ENCODE data around the gene COMTD1. TPM values are rescaled to one million over a fixed set of nuclear protein-coding genes. Genes with fewer than 3 reads are reported as not detected.

COMTD1 gene
- total RNA-seq, 6 experiments from 2014 or later, result 14.3 to 88.7 (median 22.1) TPM

DNA sequence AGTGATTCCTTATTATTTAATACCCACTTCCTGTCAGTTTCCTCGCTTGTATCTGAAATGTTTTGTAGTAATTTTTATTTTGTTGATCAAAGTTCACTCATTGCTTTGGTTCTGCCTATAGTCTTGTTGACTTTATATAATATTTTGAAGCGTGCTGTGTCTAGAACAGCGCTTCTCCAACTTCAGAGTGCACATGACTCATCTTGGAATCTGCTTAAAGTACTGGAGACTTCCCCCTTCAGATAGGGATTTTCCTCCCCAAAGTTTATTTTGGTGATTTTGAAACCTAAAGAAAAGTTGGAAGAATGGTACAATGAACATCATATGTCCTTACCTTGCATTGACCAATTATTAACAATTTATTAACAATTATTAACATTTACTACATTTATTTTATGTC is 5.8 kb downstream of the COMTD1 start:
- intact Hi-C loops (cut with DNase I), result loop anchor here (5.0 to 10.0 kb wide), 3 partner anchors 45 to 125 kb away; partner anchors contain the start of gene SAMD8 (in 1 of the 2)
- Histone ChIP-seq H3K4me3 (no peak overlapping the region), H3K9me3 (no peaks in the 10 kb centered on the region), H3K27ac (no peak overlapping the region), H3K4me1 (no peaks in the 10 kb centered on the region), H3K27me3 (no peaks in the 10 kb centered on the region), H3K36me3 (peaks cover 2 to 35% (median 15%) of the 10 kb centered on the region in 4 donors)
- TF ChIP-seq POLR2A (IDR thresholded peaks at IDR 0.05), result no peak
- TF ChIP-seq, protein P1, sequence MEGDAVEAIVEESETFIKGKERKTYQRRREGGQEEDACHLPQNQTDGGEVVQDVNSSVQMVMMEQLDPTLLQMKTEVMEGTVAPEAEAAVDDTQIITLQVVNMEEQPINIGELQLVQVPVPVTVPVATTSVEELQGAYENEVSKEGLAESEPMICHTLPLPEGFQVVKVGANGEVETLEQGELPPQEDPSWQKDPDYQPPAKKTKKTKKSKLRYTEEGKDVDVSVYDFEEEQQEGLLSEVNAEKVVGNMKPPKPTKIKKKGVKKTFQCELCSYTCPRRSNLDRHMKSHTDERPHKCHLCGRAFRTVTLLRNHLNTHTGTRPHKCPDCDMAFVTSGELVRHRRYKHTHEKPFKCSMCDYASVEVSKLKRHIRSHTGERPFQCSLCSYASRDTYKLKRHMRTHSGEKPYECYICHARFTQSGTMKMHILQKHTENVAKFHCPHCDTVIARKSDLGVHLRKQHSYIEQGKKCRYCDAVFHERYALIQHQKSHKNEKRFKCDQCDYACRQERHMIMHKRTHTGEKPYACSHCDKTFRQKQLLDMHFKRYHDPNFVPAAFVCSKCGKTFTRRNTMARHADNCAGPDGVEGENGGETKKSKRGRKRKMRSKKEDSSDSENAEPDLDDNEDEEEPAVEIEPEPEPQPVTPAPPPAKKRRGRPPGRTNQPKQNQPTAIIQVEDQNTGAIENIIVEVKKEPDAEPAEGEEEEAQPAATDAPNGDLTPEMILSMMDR (IDR thresholded peaks at IDR 0.05), result no peak
- ATAC-seq (no peak), DNase-seq (no peak)
- 82% methylated on average over 3 of the region's 3 CpGs for WGBS (ENCODE audit: insufficient coverage, low coverage, low lambda C conversion rate, missing lambda C conversion rate)

DNA sequence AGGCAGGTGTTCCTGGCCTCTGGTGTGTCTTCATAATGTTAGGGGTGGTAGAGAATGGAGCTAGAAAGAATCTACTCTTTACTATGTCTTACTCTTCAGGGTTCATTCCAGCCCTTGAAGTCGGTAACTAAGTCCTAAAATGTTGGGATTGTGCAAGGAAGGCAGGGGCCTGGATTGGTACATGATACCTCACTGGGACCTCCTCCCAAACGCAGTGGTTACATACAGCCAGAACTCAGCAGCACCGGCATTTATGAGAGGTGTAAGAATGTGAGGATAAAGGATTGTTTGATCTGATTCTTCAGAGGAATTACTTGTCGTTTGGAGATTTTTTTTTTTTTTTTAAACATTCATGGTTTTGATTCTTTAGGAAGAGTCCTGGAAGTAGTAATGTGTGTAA is 6.9 kb downstream of the COMTD1 start:
- Histone ChIP-seq H3K4me1 (no peaks in the 10 kb centered on the region), H3K27ac (no peak overlapping the region), H3K4me3 (no peak overlapping the region), H3K9me3 (no peaks in the 10 kb centered on the region), H3K27me3 (no peaks in the 10 kb centered on the region), H3K36me3 (peaks cover 2 to 37% (median 20%) of the 10 kb centered on the region in 4 donors)
- DNase-seq (no peak), ATAC-seq (no peak)
- 53% methylated on average over 4 of the region's 4 CpGs for WGBS (ENCODE audit: insufficient coverage, low coverage, low lambda C conversion rate, missing lambda C conversion rate)
- TF ChIP-seq, protein P1 (IDR thresholded peaks at IDR 0.05), result no peak
- TF ChIP-seq POLR2A (IDR thresholded peaks at IDR 0.05), result no peak
- intact Hi-C loops (cut with DNase I), result no loop called here

DNA sequence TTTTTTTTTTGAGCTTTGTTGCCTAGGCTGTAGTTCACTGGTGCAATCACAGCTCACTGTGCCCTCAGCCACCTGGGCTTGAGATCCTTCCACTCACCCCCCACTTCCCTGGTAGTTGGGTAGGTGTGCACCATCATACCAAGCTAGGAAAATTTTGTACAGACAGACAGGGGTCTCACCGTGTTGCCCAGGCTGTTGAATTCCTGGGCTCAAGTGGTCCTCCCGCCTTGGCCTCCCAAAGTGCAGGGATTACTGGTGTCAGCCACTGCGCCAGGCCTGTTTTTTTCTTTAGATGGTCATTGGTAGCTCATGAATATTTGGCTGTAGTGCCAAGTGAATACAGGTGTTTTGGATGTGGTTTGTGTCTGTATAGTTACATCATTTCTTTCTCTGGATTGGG is 7.5 kb downstream of the COMTD1 start:
- TF ChIP-seq, protein P1 (IDR thresholded peaks at IDR 0.05), result no peak
- TF ChIP-seq POLR2A (IDR thresholded peaks at IDR 0.05), result no peak
- Histone ChIP-seq H3K27ac (no peak overlapping the region), H3K36me3 (peaks cover 7 to 42% (median 25%) of the 10 kb centered on the region in 4 donors), H3K4me1 (no peaks in the 10 kb centered on the region), H3K4me3 (no peak overlapping the region), H3K27me3 (no peaks in the 10 kb centered on the region), H3K9me3 (no peaks in the 10 kb centered on the region)
- ATAC-seq (no peak), DNase-seq (peak in 1 of 3 donors; percentile 14)
- WGBS (ENCODE audit: insufficient coverage, low coverage, low lambda C conversion rate, missing lambda C conversion rate), result 100% methylated on average over 1 of the region's 3 CpGs
- intact Hi-C loops (cut with DNase I), result no loop called here

DNA sequence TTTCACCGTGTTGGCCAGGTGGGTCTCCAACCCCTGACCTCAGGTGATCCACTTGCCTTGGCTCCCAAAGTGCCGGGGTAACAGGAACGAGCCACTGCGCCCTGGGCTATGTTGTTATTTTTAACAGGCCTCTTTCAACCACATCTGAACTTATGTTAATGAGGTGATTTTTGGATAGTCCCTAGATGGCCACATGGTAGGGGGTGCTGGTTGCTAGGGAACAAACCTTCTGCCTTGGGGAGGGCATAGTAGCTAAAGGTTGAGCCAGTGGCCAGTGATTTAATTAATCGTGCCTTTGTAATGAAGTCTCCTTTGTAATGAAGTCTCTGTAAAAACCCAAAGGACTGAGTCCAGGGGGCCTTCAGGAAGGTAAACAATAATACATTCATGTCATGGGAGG is 9.1 kb downstream of the COMTD1 start:
- intact Hi-C loops (cut with DNase I), result no loop called here
- ATAC-seq, result no peak
- no peaks in the 10 kb centered on the region for H3K4me1 ChIP-seq

DNA sequence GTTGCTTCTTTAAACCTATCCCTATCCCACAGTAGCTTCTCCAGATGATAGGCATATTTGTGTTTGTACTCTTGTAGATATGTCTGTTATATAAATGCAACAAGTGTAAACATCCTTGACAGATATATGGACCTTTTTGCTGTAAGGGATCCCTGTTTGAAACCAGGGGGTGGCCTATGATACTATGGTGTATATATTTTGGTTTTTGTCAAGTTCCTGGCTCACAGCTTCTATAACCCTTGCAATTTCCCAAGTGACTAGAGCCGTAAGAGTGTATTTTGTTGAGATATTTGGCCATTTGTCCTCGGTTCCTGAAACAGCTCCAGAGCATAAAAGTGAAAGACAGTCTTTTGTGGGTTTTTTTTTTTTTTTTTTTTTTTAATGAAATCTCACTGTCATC is 9.7 kb downstream of the COMTD1 start:
- peaks cover 13 to 50% (median 31%) of the 10 kb centered on the region in 4 donors for H3K36me3 ChIP-seq
- no peaks in the 10 kb centered on the region for H3K27me3 ChIP-seq
- WGBS (ENCODE audit: insufficient coverage, low coverage, low lambda C conversion rate, missing lambda C conversion rate), result 60% methylated on average over 2 of the region's 2 CpGs
- DNase-seq (no peak), ATAC-seq (no peak)
- no peak for TF ChIP-seq POLR2A (IDR thresholded peaks at IDR 0.05)
- TF ChIP-seq, protein P1 (IDR thresholded peaks at IDR 0.05), result no peak
- intact Hi-C loops (cut with DNase I), result no loop called here
- H3K4me3 ChIP-seq, result no peak overlapping the region
- H3K9me3 ChIP-seq, result no peaks in the 10 kb centered on the region
- H3K27ac ChIP-seq, result peak overlapping the region; percentile 50 to 63 (median 54)
- no peaks in the 10 kb centered on the region for H3K4me1 ChIP-seq

More for the DNA sequence above, 9.1 kb downstream of the COMTD1 start:
- WGBS (ENCODE audit: insufficient coverage, low coverage, low lambda C conversion rate, missing lambda C conversion rate), result 89% methylated on average over 5 of the region's 5 CpGs
- Histone ChIP-seq H3K4me3 (no peak overlapping the region), H3K9me3 (no peaks in the 10 kb centered on the region), H3K27ac (peak overlapping the region; percentile 24 to 63 (median 54)), H3K27me3 (no peaks in the 10 kb centered on the region), H3K36me3 (peaks cover 8 to 50% (median 32%) of the 10 kb centered on the region in 4 donors)
- DNase-seq, result peak in 1 of 3 donors; percentile 23
- TF ChIP-seq POLR2A (IDR thresholded peaks at IDR 0.05), result no peak

Measured in right lobe of liver (tissue), 6 donors.